HepG2 (cell line): ENCODE measurements around the gene HYCC1. TPM values are rescaled to one million over a fixed set of nuclear protein-coding genes. Genes with fewer than 3 reads are reported as not detected.
A peak's percentile ranks its signal among the peaks of the same experiment; 100 is the strongest.

Experiments used
- CEBPB ChIP-seq: IDR thresholded peaks from 2 replicates; pipeline ENCODE4 v1.6.1; 2011; ENCODE audit warnings: low read depth, low read length, improper control_type of control experiment, borderline replicate concordance
- CENPBD1 ChIP-seq: sonication (generic); formaldehyde crosslinking; IDR thresholded peaks from 2 replicates; pipeline ENCODE4 v1.8.0; 2022; ENCODE audit warnings: missing genetic modification reagents, low read depth, mild to moderate bottlenecking, borderline replicate concordance
- ELF4 ChIP-seq: sonication (generic); formaldehyde crosslinking; IDR thresholded peaks from 2 replicates; pipeline ENCODE4 v1.5.0; 2020; ENCODE audit warnings: missing genetic modification reagents, mild to moderate bottlenecking, moderate library complexity, borderline replicate concordance
- EP300 ChIP-seq, 3 experiments: sonication (generic) in 1 of 3; formaldehyde crosslinking in 1 of 3; IDR thresholded peaks; 2 replicates each; pipeline versions ENCODE4 v1.5.1 to v1.6.1; 2011 to 2020; ENCODE audit warnings: low read depth in 2 of 3, low read length in 2 of 3, borderline replicate concordance in 1 of 3, improper control_type of control experiment in 1 of 3, mild to moderate bottlenecking in 1 of 3, missing genetic modification reagents in 1 of 3, moderate library complexity in 1 of 3
- NONO ChIP-seq, 2 experiments: fragments of 450-650 bp in 1 of 2; sonication (generic) in 1 of 2; formaldehyde crosslinking in 1 of 2; IDR thresholded peaks in 1 of 2; conservative IDR thresholded peaks in 1 of 2; 2 replicates each; pipeline versions ENCODE4 v1.6.1 to v1.8.0; 2017 to 2022; ENCODE audit warnings: mild to moderate bottlenecking in 1 of 2, missing genetic modification reagents in 1 of 2, moderate library complexity in 1 of 2
- PBX3 ChIP-seq: sonication (generic); formaldehyde crosslinking; IDR thresholded peaks from 2 replicates; pipeline ENCODE4 v1.8.1; 2023; ENCODE audit warnings: missing genetic modification reagents, inconsistent platforms, borderline replicate concordance
- PRPF4 ChIP-seq: fragments of 200-400 bp; formaldehyde crosslinking; IDR thresholded peaks from 2 replicates; pipeline ENCODE4 v1.6.1; 2016; ENCODE audit warnings: low read length, low read depth; ENCODE audit not compliant: poor library complexity, severe bottlenecking
- RCOR2 ChIP-seq: IDR thresholded peaks from 2 replicates; pipeline ENCODE4 v1.6.1; 2016; ENCODE audit warnings: missing biosample characterization, missing genetic modification reagents
- SMC3 ChIP-seq: IDR thresholded peaks from 2 replicates; pipeline ENCODE4 v1.6.1; 2011; ENCODE audit warnings: low read length, improper control_type of control experiment
- TAF15 ChIP-seq: fragments of 200-400 bp; formaldehyde crosslinking; IDR thresholded peaks from one replicate; pipeline ENCODE4 v1.6.1; 2018; ENCODE audit warnings: mild to moderate bottlenecking, low read depth, low read length; ENCODE audit not compliant: poor library complexity, severe bottlenecking
- TBL1XR1 ChIP-seq: fragments of 150-350 bp; IDR thresholded peaks from 2 replicates; pipeline ENCODE4 v1.6.1; 2014; ENCODE audit warnings: borderline replicate concordance, low read length; ENCODE audit not compliant: partially characterized antibody
- THAP9 ChIP-seq: sonication (generic); formaldehyde crosslinking; IDR thresholded peaks from 2 replicates; pipeline ENCODE4; 2020; ENCODE audit warnings: missing genetic modification reagents, mild to moderate bottlenecking, borderline replicate concordance
- ZBTB4 ChIP-seq: sonication (generic); formaldehyde crosslinking; IDR thresholded peaks from 2 replicates; pipeline ENCODE4 v1.4.0; 2020; ENCODE audit warnings: missing genetic modification reagents, mild to moderate bottlenecking, borderline replicate concordance
- ZMYM3 ChIP-seq: sonication (generic); formaldehyde crosslinking; IDR thresholded peaks from 2 replicates; pipeline ENCODE4 v1.5.1; 2020; ENCODE audit warnings: mild to moderate bottlenecking, missing genetic modification reagents
- ZNF124 ChIP-seq: sonication (generic); formaldehyde crosslinking; IDR thresholded peaks from 2 replicates; pipeline ENCODE4 v1.4.0; 2020; ENCODE audit warnings: missing genetic modification reagents
- ZNF263 ChIP-seq: sonication (generic); formaldehyde crosslinking; IDR thresholded peaks from 2 replicates; pipeline ENCODE4 v1.4.0; 2020; ENCODE audit warnings: missing genetic modification reagents
- ZNF343 ChIP-seq: sonication (generic); formaldehyde crosslinking; IDR thresholded peaks from 2 replicates; pipeline ENCODE4 v1.4.0; 2020; ENCODE audit warnings: mild to moderate bottlenecking, missing genetic modification reagents
- ZNF451 ChIP-seq: sonication (generic); formaldehyde crosslinking; IDR thresholded peaks from 2 replicates; pipeline ENCODE4 v1.5.0; 2020; ENCODE audit warnings: mild to moderate bottlenecking, missing genetic modification reagents
- ZSCAN30 ChIP-seq: sonication (generic); formaldehyde crosslinking; IDR thresholded peaks from 2 replicates; pipeline ENCODE4 v1.5.0; 2020; ENCODE audit warnings: mild to moderate bottlenecking, missing genetic modification reagents
- polyA plus RNA-seq, 8 experiments: library from polyadenylated mRNA; depleted of rRNA in 3 of 8; stranded (reverse) in 7 of 8; unstranded in 1 of 8; fragments of >200 nt; fragmentation: Illumina TruSeq in 4 of 8; extraction: Trizol in 4 of 8; gene quantifications; 2 replicates each; pipeline versions ENCODE4 v1.2.1 to v1.2.3, GENCODE V29; 2011 to 2016; ENCODE audit warnings: low read depth in 4 of 8, missing spikeins in 1 of 8, mixed read lengths in 1 of 8; ENCODE audit not compliant: insufficient read depth in 1 of 8
- total RNA-seq, 5 experiments: library from RNA; depleted of rRNA; stranded (reverse); fragments of >200 nt; fragmentation: Illumina TruSeq; extraction: Trizol; gene quantifications; 2 replicates each; pipeline ENCODE4 v1.2.3, GENCODE V29; 2016; ENCODE audit warnings: low read depth in 1 of 5

The HYCC1 gene
- total and polyA plus RNA-seq, 2 of the 13 experiments (the other 11 are each of a cell fraction or from before 2014, with no cell fraction given), result 9.5 to 41.8 TPM

- no peak for TF ChIP-seq ZNF343
- 0 out of 2 replicates have a peak, but pooled peaks have one; percentile 8 for TF ChIP-seq SMC3
- TF ChIP-seq RCOR2 (CRISPR knock-in tag), result no peak
- TF ChIP-seq ZNF451, result 0 out of 2 replicates have a peak, but pooled peaks have one; percentile 19
- TF ChIP-seq EP300 (IDR thresholded peaks at IDR 0.05; ENCODE audit: low read depth in 2 of 2, low read length in 2 of 2), result no peak
- TF ChIP-seq EP300 (CRISPR knock-in tag; IDR thresholded peaks at IDR 0.05; ENCODE audit: borderline replicate concordance), result no peak
- TF ChIP-seq ZNF124, result peak; percentile 58; the same call in 1 of the 2 replicates
- TF ChIP-seq CEBPB, result no peak
- TF ChIP-seq PRPF4, result no peak
- TF ChIP-seq CENPBD1, result no peak
- no peak for TF ChIP-seq TBL1XR1
- no peak for TF ChIP-seq ELF4 (CRISPR knock-in tag)
- no peak for TF ChIP-seq NONO (IDR thresholded peaks at IDR 0.05)
- peak; percentile 41 for TF ChIP-seq NONO (CRISPR knock-in tag; conservative IDR thresholded peaks at IDR 0.05)
- no peak for TF ChIP-seq ZMYM3
- no peak for TF ChIP-seq ZBTB4
- TF ChIP-seq TAF15, result no peak
- TF ChIP-seq PBX3, result no peak
- TF ChIP-seq THAP9 (CRISPR knock-in tag), result no peak
- no peak; the same call in 1 of the 2 replicates for TF ChIP-seq ZSCAN30 (CRISPR knock-in tag)
- TF ChIP-seq ZNF263 (CRISPR knock-in tag), result peak; percentile 71
These were observed at the start of gene HYCC1 (continued) for GRCh38 chr7:23013715-23014649.
